Ramos (cell line): ENCODE results near the gene LRFN2.

Experiments
- in situ Hi-C: fragments of 300-500 bp; cut with MboI; formaldehyde crosslinking; loops from one replicate; pipeline ENCODE4 v1.14.3; 2022; ENCODE audit warnings: low sequenced_read_pairs; ENCODE audit not compliant: unreplicated experiment

Gene LRFN2

DNA sequence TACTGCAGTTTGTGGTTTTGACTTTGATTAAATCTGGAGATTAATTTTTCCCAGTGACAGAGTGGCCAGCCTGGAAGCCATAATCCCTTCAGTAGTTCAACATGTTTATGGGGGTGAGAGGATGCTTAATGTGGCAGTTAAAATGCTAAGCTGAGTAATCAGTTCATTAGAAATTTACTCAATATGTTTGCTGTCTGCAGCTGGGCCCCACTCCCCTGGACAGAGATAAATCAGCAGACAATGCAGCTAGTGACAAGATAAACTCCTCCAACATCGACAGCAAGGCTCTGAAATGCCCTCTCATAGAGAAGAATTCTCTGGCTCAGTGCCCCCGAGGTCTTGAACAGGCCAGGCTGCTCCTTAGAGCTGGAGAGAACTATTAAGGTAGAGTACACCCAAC is 101.9 kb downstream of the LRFN2 start:
- in situ Hi-C loops = no loop called here

DNA sequence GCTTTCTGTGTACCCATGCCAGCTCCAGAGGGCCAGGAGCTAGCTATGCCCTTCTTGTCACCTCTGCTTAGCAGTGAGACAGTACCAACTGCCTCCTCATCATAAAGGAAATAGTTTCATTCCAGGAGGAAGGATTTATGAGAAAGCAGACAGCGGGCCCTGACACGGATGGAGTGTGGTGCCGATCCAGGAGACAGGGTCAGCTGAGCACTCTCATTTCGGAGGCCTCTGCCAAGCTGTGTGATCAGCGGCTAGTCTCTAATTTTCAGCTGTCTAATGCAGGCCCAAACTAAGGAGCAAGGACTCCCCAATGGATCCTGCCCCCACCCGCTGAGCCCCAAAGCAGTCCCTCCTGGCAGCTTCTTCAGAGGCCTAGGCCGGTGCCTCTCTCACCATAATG is 103.1 kb downstream of the LRFN2 start:
- in situ Hi-C loops = no loop called here

DNA sequence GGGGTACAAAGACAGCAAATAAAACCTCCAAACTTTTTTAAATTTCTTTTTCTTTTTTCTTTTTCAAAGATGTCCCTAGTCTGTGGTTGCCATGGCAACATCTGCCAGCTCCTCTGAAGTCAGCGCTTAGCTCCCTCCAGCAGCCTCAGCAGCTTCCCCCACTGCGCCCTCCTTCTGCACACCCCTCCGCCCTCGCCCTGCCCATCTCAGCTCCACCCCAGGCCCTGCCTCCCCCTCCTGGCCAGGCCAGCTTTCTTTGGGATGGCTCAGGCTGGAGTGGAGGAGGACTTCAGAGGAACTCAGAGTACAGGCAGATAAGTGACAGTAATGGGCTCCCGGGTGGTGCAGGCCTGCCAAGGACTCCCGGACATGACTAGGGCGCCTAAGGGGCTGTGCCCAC is 104.6 kb downstream of the LRFN2 start:
- in situ Hi-C loops = no loop called here

DNA sequence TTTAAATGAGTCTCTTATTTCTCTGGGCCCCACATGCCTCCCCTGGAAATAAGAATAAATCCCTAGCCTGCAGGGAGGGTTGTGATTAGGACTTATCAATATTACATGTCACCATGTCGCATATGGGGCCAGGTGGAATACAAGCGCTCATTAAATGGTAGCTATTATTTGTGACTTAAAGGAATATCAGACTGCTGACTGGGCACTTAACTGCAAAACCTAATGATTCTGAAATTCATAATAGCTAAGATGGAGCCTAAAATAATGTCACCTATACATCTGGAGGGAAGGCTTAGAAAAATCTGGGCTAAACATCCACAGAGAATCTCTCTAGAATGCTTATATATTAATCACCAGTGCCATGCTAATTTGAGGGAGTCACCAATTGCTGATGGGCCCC is 106.5 kb downstream of the LRFN2 start:
- in situ Hi-C loops = no loop called here

DNA sequence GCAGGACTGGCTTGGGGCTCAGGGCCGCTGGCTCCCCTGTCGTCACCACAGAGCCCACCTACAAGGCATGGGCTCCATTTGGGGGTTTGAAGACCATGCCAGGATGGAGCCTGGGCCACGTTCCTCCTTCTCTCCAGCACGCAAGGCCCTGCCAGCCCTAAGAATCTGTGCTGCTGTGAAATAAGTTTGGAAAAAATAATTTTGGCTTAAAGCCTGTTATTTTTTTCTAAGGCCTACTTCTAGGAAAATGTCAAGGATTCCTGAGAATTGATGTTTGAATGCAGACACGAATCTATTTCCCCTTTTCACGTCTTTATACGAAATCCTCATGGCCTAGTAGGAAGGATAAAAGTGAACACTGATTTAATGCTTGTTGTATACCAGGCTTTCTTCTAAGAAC is 107.5 kb downstream of the LRFN2 start:
- in situ Hi-C loops = no loop called here

DNA sequence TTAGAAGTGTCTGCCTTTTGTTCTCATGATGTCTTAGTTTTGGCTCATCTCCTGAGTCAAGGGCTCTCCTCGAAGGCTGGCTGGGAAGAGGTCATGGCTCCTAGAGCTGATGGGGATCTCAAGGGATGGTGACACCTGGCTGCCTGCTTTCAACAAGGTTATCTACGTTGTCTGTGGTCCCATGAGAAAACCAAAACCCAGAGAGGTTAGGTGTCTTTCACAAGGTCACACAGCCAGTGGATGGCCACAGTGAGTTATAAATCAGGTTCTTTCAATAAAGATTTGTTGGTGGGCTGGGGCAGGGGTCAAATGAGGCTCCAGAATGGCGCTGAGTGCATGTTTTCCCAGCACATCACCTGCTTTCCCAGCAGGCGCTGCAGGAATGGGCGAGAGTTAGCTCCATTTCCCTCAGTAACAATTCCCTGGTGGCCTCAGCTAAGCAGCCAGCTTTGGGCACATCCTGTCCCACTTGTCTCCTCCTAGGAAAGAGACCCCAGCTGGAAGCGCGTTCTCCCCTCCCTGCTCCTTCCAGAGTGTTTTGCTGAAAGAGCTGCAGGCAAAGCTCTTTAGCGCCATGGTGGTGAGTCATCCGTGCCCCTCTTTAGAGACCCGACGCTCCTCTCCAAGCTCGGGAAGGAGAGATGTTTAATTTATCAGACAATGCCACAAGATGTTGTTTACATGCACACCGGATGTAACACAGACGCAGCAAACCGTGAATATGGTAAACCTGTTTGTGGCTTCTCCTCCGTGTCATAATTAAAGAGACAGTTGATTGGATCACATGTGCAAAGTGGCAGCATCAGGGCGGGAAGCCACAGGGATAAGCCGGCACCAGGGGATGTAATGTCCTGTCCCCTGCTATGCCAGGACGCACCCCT is 109.7 kb downstream of the LRFN2 start:
- in situ Hi-C loops = no loop called here

DNA sequence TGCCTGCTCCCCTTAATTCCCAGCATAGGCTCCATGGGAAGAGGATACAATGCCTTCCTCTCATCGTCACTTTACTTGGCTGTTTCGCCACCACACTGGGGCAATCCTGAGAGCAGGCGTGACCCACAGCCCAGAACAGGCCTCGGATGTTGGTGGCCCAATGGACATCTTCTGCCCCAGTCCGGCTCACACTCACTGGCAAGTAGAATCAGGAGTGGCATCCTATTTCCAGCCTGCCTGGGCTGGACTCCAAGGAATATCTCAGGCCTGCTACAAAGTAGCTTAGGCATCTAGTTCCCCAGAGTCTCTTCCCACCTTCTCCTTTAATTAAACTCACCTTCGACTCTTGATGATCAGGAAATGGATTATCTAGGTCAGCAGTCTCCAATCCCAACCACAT is 110.5 kb downstream of the LRFN2 start:
- in situ Hi-C loops = no loop called here

DNA sequence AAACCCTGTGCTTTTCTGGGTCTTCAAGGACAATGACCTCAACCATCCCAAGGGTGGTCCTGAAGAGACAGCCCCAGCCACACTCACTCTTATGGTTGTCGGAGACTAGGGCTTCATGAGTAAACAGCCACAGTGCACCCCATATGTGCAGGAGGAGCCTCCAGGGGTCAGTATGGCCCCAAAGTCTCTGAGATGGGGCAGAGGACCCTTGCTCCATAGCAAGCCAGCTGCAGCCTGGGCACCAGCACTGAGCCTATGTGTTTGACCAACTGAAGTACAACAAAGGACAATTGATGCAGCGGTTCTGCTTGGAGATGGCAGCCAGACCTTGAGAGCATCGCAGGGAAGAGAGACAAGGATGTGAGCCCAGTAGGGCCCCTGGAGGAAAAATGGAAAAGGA is 112.2 kb downstream of the LRFN2 start:
- in situ Hi-C loops = no loop called here

DNA sequence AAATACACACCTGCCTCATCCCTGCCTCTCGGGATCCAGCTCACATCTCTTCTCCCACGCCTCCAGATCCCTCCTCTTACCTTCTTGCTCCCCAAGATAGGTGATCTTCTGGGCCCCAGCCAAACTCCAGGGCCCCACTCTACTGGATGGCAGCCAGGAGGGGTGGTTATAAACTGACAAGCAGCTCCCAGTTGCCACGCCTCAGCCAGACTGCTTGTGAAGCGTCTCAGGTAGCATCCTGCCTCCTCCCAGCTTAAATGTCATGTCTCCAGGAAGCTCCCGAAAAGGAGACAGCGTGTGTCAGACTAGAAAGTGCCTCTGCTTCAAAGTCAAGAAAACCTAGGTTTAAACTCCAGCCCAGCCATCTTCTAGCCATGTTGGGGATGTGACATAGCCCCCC is 114.1 kb downstream of the LRFN2 start:
- in situ Hi-C loops = no loop called here

DNA sequence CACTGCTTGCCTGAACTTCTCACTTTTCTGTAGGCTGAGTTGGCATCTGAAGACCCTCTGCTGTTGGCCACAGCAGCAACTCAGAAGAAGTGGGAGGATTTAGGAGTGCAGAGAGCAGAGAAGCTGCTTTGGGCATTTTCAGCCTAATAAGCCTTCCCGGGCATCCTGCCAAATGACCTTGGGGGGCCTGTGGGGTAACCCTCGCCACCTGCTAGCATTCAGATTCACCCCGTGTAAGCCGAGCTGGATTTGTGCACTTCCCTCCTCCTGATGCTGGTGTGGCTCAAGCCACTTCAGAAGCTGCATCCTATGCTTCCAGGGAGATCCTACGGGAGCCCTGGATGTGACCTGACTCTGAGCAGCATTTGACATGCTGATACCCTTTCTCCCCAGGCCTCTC is 114.8 kb downstream of the LRFN2 start:
- in situ Hi-C loops = no loop called here

DNA sequence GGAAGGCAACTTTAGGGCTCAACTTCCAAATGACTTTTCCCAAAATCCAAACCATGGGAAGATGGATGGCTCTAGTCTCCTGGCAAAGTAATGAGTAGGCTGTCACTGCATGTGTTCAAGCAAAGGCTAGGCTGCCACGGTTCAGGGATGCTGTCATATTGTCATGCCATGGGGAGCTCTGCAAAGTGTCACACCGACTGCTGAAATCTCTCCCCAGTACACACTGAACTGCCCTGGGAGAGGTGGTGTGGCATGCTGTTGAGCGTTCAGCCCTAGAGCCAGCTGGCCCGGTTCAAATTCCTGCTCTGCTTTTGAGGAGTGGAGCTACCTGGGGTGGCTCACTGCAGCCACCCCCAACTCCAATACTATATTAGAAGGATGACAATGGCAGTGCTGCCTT is 115.9 kb downstream of the LRFN2 start:
- in situ Hi-C loops = no loop called here

DNA sequence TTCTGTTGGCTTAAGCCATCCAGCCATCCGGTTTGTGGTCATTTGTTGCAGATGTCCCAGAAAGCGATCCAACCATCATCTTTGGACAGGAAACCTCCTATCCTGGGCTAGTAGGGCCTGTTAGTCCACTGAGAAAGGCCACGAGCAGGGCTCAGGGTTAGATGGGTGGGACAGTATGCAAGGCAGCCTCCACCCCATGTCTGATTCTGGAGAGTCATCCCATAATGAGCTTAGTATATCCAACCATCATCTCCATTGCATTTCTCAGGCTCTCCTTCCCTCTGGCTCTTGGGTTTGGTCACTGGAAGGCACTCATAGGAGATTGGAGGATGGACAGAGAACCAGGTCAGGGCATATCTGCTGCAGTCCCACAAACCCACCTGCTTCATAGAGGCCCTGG is 117.8 kb downstream of the LRFN2 start:
- in situ Hi-C loops = no loop called here

DNA sequence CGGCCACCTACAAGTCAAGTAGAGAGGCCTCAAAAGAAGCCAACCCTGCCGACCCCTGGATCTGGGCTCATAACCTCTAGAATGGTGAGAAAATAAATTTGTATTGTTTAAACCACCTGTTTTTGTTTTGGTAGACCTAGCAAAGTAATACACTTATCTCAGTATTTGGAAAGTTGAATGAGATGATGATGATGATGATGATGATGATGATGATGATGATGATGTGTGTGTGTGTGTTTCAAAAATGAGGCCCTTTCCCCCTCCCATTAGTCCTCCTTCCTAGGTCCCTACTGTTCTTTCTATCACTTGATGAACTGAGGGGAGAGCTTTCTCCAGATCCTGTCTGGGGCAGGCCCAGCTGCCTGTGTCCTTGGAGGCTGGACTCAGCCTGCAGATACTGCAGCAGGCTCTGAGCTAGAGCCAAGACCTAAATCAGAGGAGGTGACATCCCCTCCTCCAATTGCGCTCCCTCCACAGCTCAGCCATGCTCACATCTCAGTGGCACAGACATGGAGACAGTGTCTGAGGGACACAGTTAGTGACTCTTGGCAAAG is 120.1 kb downstream of the LRFN2 start:
- in situ Hi-C loops = no loop called here

DNA sequence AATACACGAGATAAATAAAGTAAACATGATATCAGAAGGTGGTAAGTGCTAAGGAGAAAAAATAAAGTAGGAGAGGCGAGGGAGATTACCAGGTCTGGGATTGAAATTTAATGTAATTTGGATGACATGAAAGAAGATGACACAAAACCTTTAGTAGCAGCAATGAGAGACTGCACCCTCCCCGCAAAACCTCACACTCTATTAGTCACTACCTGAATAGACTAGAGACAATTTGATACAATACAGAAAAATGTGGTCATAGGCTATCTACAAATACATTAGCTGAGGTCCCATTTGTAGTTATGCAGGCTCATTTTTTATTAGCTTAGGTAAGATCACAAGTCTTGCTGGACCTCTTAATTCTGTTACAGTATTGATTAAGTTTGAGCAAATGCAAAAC is 125.5 kb downstream of the LRFN2 start:
- in situ Hi-C loops = no loop called here

DNA sequence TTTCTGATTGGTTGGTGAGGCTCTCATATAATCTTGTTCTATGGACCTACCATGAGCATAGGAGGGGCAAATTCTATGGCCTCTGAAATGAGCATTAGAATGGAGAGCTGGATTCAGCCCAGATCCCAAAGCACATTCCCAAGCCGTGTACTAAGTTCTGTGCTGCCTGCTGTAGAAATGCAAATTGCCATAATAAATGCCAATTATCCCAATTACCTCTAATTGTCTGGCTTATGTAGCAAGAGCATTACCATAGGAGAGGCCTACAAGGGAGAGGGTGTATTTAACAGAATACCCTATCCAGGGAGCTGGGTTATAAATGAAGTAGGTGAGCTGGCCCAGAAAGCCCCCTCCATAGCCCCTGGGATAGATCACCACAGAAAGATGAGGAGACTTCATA is 126.8 kb downstream of the LRFN2 start:
- in situ Hi-C loops = no loop called here

DNA sequence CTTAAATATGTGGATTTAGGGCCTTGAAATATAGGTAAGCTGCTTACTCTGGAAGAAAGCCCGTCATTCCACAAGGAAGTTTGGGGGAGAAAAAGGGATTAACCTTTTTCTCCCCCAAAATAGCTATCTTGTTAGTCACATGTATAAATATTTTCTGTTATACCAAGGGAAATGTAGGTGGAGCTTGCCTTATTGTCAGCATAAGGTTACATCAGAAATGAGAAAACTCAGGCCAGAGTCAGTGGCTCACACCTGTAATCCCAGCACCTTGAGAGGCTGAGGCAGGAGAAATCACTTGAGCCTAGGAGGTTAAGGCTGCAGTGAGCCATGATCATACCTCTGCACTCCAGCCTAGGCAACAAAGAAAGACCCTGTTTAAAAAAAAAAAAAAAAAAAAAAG is 129.9 kb downstream of the LRFN2 start:
- in situ Hi-C loops = no loop called here

DNA sequence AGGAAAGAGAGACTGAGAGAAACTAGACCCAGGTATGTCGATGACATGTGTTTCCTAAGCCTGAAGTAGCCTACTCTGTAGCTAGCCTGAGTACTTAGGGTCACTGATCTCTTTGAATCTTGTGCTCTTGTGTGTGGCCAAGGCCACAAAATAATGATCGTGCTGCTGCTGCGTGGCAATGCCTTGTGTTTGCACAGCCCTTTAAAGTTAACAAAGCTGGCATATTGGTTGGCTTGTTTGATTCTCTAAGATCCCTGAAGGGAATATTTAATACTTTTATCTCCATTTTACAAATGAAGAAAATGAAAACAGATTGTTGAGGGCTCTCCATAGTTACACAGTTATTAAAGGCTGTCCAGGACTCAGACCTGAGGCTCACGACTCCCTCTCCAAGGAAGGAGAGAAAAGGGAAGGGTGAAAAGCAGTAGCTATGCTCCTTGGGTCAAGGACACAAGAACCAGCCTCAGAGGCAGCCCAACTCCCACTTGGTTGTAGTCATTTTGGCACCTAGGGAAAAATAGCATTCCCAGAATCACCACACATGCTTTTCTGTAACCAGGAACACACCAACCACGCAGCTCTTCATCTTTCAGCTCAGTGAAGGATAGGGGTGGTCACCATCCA is 130.7 kb downstream of the LRFN2 start:
- in situ Hi-C loops = no loop called here

DNA sequence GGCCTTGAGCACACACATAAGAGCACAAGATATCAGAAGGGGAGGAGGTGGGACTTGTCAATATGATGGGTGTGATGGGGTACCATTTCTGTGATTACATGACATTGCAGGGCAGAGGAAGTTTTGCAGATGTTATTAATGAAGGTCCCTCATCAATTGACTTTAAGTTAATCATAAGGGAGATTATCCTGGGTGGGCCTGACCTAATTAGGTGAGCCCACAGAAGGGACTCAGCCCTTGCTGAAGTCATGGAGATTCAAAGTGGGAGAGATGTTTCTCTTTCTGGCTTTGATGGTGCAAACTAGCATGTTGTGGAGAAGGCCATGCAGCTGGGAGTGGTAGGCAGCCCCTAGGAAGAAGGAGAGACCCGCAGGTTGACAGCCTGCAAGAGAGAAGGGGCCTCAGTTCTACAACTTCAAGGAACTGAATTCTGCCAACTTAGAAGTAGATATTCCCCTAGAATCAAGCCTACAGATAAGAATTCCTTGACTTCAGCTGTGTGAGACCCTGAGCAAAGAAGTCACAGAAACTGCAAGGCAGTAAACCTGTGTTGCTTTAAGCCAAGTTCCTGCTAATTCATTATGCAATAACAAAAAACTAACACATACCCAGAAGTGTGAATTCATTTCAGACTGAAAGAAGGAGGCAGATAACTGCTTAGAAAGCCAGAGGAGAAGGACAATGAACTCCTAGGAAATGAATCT is 131.3 kb downstream of the LRFN2 start:
- in situ Hi-C loops = no loop called here

DNA sequence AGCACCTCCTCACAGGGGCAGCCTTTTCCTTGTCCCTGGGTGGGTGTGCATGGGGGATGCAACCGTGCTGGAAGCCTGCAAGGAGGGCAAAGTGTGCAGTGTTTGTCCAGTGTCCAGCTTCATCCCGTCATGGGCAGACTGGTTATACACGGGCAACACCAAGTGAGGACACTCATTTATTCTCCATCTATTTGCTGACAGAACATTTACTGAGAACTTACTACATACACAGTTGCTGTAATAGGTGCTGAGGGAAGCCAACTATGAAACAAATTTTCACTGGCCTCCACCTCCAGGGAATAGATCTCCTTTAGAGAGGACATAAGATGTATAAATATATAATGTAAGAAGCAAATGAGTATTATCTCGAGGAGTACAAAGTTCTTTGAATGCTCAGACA is 136.7 kb downstream of the LRFN2 start:
- in situ Hi-C loops = no loop called here

DNA sequence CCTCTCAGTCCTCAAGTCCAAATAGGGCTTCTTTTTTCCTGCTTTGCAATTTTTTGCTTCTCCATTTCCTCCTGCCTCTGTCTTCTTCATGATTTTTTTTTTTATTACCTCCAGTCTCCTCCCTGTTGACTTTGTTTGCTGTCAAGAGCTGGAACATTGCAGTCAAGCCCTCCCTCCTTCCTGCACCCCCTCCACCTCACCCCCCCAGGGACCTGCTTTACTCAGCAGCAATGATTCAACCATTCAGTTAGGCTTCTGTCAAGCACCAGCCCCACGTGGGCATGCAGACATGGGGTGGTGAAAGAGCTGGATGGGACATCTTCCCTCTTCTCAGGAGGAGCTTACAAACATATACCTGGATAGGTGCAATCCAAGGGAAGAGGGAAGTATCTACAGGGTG is 142.4 kb downstream of the LRFN2 start:
- in situ Hi-C loops = no loop called here

DNA sequence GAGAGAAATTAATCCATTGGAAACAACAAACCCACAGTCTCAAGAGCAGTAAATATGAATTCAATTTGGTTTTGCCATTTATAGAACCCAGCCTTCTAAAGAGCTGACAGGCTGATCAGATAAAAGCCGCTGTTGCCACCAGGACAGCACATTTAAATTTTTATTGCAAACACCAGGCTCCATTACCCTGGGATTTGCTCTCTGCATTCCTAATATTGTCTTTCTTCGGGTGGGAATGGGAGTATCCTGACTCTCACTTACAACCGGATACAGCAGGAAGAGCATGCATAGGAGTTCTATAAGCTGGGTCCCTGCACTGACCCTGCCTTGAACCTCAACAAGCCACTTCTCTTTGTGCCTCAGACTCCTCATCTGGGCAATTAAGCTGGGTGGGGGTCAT is 142.9 kb downstream of the LRFN2 start:
- in situ Hi-C loops = no loop called here
